Measurements from ENCODE around the gene CDC42EP4.

- peak in 4 of 6 experiments; percentile 15 to 47 (median 29) for TF ChIP-seq CTCF (IDR thresholded peaks at IDR 0.05)
- no peak for TF ChIP-seq POLR2A (IDR thresholded peaks at IDR 0.05)
Measured at GRCh38 chr17:73304971-73305812, 6.6 kb downstream of the CDC42EP4 start.
